PC-9 (cell line): ENCODE results near the gene DPY19L3. TPM values are rescaled to one million over a fixed set of nuclear protein-coding genes. Genes with fewer than 3 reads are reported as not detected.
"Not testable (repeated sequence)": the region's sequence is repeated elsewhere in the genome, so short reads cannot be mapped to it uniquely, and the experiment has no call there.

ENCODE experiments used
- BruUV-seq: library from RNA; stranded (reverse); fragments of 400-500 nt; replicated peaks from 2 replicates; lab custom pipeline; 2021; lab: Mats Ljungman, UMichigan
- CTCF ChIA-PET: fragments of 300-600 bp; sonication (Branson Sonifier 250); formaldehyde crosslinking; loops from one replicate; lab custom pipeline; 2022; ENCODE audit warnings: antibody characterized with exemption; lab: Charles Lee
- POLR2A ChIA-PET: fragments of 300-600 bp; sonication (Branson Sonifier 250); formaldehyde crosslinking; loops from one replicate; lab custom pipeline; 2022; ENCODE audit warnings: antibody characterized with exemption; ENCODE audit not compliant: unreplicated experiment; lab: Charles Lee
- DNase-seq, 2 experiments: peaks; one replicate each; pipeline versions ENCODE4 v3.0.0 to v3.0.0-alpha.2; 2015 to 2022; ENCODE audit warnings: mixed read lengths in 1 of 2
- H2AFZ ChIP-seq: fragments of 200-600 bp; sonication (generic); 2 replicates; pipeline ENCODE4 v1.8.1; 2017; ENCODE audit warnings: antibody characterized with exemption
- H3F3A ChIP-seq: fragments of 200-600 bp; sonication (generic); 2 replicates; pipeline ENCODE4 v1.8.1; 2017; ENCODE audit warnings: antibody characterized with exemption, mild to moderate bottlenecking, low read depth; ENCODE audit not compliant: insufficient read depth
- H3K27ac ChIP-seq: fragments of 200-600 bp; sonication (generic); 2 replicates; pipeline ENCODE4 v1.6.1; 2016; ENCODE audit warnings: mixed run types
- H3K27me3 ChIP-seq: fragments of 200-600 bp; sonication (generic); 2 replicates; pipeline ENCODE4 v1.6.1; 2016; ENCODE audit warnings: low read depth, mixed run types; ENCODE audit not compliant: insufficient read depth
- H3K36me3 ChIP-seq: fragments of 200-600 bp; sonication (generic); 2 replicates; pipeline ENCODE4 v1.6.1; 2016; ENCODE audit warnings: low read depth, mixed run types
- H3K4me1 ChIP-seq: fragments of 200-600 bp; sonication (generic); replicated peaks from 2 replicates; pipeline ENCODE4 v1.6.1; 2016; ENCODE audit warnings: mixed run types; ENCODE audit not compliant: insufficient read depth
- H3K4me2 ChIP-seq: fragments of 200-600 bp; sonication (generic); 2 replicates; pipeline ENCODE4 v1.6.1; 2017; ENCODE audit warnings: mixed run types
- H3K4me3 ChIP-seq: fragments of 200-600 bp; sonication (generic); 2 replicates; pipeline ENCODE4 v1.6.1; 2016; ENCODE audit warnings: mixed run types
- H3K79me2 ChIP-seq: fragments of 200-600 bp; sonication (generic); 2 replicates; pipeline ENCODE4 v1.6.1; 2017; ENCODE audit warnings: low read depth, mixed run types
- H3K9me2 ChIP-seq: fragments of 200-600 bp; sonication (generic); 2 replicates; pipeline ENCODE4 v1.8.1; 2017; ENCODE audit warnings: mild to moderate bottlenecking; ENCODE audit not compliant: insufficient read depth
- H3K9me3 ChIP-seq: fragments of 200-600 bp; sonication (generic); 2 replicates; pipeline ENCODE4 v1.8.1; 2016; ENCODE audit warnings: low read depth; ENCODE audit not compliant: insufficient read depth
- H4K20me1 ChIP-seq: fragments of 200-600 bp; sonication (generic); 2 replicates; pipeline ENCODE4 v1.8.1; 2017; ENCODE audit not compliant: insufficient read depth
- EZH2 ChIP-seq: fragments of 200-600 bp; sonication (generic); IDR thresholded peaks from 2 replicates; pipeline ENCODE4 v1.8.0; 2017; ENCODE audit warnings: antibody characterized with exemption, low read depth
- intact Hi-C: fragments of 100-400 bp; cut with micrococcal nuclease; formaldehyde crosslinking; loops from one replicate; pipeline ENCODE4 v1.10.0; 2022; ENCODE audit not compliant: unreplicated experiment
- total RNA-seq: library from RNA; stranded (reverse); gene quantifications from 2 replicates; pipeline ENCODE4 v1.2.3, GENCODE V29; 2021
- TF ChIP-seq, protein P1 (sequence below): fragments of 200-600 bp; sonication (generic); conservative IDR thresholded peaks from 2 replicates; pipeline ENCODE4 v1.6.1; 2017; ENCODE audit warnings: mixed run types, antibody characterized with exemption, mild to moderate bottlenecking, moderate library complexity

The DPY19L3 gene
- total RNA-seq, 1 experiment from 2014 or later, result 22.3 TPM

DNA sequence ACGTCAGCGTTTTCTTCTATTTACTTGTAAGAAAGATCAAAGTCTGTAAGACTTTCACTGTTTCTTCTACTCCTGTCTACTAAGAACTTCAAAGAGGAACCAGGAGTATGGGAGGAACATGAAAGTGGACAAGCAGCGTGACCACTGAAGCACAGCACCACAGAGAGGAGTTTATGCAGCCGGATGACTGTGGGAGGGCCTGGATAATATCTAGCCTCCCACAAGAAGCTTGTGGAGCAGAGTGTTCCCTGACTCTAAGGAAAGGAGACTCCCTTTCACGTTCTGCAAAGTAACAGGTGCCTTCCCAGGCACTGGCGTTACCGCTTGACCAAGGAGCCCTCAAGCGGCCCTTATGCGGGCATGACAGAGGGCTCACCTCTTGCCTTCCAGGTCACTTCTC, 91.8 kb downstream of the DPY19L3 start:
- no TSS peak for BruUV-seq
- no peak overlapping the region for H3K27ac ChIP-seq
- H3K4me2 ChIP-seq, result no peak overlapping the region
- CTCF ChIA-PET, result no interaction called here
- no peak overlapping the region for H3K4me3 ChIP-seq
- no peaks in the 10 kb centered on the region for H3F3A ChIP-seq
- no peak for TF ChIP-seq EZH2
- TF ChIP-seq, protein P1, sequence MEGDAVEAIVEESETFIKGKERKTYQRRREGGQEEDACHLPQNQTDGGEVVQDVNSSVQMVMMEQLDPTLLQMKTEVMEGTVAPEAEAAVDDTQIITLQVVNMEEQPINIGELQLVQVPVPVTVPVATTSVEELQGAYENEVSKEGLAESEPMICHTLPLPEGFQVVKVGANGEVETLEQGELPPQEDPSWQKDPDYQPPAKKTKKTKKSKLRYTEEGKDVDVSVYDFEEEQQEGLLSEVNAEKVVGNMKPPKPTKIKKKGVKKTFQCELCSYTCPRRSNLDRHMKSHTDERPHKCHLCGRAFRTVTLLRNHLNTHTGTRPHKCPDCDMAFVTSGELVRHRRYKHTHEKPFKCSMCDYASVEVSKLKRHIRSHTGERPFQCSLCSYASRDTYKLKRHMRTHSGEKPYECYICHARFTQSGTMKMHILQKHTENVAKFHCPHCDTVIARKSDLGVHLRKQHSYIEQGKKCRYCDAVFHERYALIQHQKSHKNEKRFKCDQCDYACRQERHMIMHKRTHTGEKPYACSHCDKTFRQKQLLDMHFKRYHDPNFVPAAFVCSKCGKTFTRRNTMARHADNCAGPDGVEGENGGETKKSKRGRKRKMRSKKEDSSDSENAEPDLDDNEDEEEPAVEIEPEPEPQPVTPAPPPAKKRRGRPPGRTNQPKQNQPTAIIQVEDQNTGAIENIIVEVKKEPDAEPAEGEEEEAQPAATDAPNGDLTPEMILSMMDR, result no peak
- peaks cover 68% of the 10 kb centered on the region for H3K27me3 ChIP-seq
- no peaks in the 10 kb centered on the region for H4K20me1 ChIP-seq
- H2AFZ ChIP-seq, result no peak overlapping the region
- H3K4me1 ChIP-seq, result no peaks in the 10 kb centered on the region
- no peak for DNase-seq
- H3K36me3 ChIP-seq, result no peaks in the 10 kb centered on the region
- intact Hi-C loops, result no loop called here
- POLR2A ChIA-PET, result no interaction called here
- H3K79me2 ChIP-seq, result no peaks in the 10 kb centered on the region
- H3K9me3 ChIP-seq, result no peaks in the 10 kb centered on the region; the same call in 1 of the 2 replicates
- H3K9me2 ChIP-seq, result no peaks in the 10 kb centered on the region

DNA sequence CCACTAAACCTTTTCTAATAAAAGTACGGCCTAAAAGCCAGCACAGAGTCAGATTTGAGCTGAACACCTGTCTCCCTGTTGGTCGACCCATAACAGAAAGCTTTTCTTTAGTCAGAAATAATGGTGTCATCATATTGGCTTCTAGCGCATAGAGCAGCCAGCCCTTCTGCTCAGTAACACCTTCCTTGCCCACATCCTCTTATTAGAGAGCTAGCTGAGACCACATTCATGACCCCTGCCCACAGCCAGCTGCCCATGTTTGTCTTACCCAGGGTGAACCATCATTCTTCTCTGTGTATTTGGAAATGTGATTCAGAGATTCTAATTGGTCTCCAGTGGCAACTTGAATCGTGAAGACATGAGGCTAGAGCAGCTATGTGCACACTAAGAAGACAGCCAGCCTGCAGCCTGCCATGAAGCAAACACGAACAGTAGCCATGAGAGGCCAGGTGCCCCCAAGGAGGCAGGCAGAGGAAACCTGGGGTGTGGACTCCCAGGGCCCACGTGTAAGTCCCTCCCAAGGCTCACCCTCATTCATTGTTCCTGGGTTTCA, 93.2 kb downstream of the DPY19L3 start:
- Histone ChIP-seq H4K20me1 (no peaks in the 10 kb centered on the region), H3F3A (no peaks in the 10 kb centered on the region; the same call in 1 of the 2 replicates), H3K4me2 (no peak overlapping the region), H2AFZ (no peak overlapping the region), H3K79me2 (no peaks in the 10 kb centered on the region), H3K9me2 (no peaks in the 10 kb centered on the region), H3K4me3 (no peak overlapping the region), H3K27ac (no peak overlapping the region), H3K9me3 (no peaks in the 10 kb centered on the region; the same call in 1 of the 2 replicates), H3K4me1 (no peaks in the 10 kb centered on the region), H3K27me3 (peaks cover 67% of the 10 kb centered on the region), H3K36me3 (no peaks in the 10 kb centered on the region)
- ChIA-PET POLR2A (no interaction called here), CTCF (interaction anchor here (0.6 kb wide), 1 partner anchor 70 kb away, joined by 11 read pairs; no protein-coding TSS in a partner anchor)
- peak in 1 of 2 experiments; percentile 23 for DNase-seq
- intact Hi-C loops, result no loop called here
- TF ChIP-seq EZH2, result no peak
- TF ChIP-seq, protein P1, result no peak
- no TSS peak for BruUV-seq

DNA sequence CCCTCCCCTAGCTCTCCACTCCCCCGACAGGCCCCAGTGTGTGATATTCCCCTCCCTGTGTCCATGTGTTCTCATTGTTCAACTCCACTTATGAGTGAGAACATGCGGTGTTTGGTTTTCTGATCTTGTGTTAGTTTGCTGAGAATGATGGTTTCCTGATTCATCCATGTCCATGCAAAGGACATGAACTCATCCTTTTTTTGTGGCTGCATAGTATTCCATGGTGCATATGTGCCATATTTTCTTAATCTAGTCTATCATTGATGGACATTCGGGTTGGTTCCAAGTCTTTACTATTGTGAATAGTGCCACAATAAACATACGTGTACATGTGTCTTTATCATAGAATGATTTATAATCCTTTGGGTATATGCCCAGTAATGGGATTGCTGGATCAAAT, 106.9 kb downstream of the DPY19L3 start:
- H3K27ac ChIP-seq, H3K4me3 ChIP-seq, CTCF ChIA-PET, H3K4me2 ChIP-seq, POLR2A ChIA-PET, H2AFZ ChIP-seq, H3K9me2 ChIP-seq, H3K79me2 ChIP-seq, H4K20me1 ChIP-seq, BruUV-seq, H3K9me3 ChIP-seq, intact Hi-C loops, H3F3A ChIP-seq, H3K36me3 ChIP-seq, DNase-seq, H3K4me1 ChIP-seq: not testable (repeated sequence)
- peaks cover 59% of the 10 kb centered on the region for H3K27me3 ChIP-seq

DNA sequence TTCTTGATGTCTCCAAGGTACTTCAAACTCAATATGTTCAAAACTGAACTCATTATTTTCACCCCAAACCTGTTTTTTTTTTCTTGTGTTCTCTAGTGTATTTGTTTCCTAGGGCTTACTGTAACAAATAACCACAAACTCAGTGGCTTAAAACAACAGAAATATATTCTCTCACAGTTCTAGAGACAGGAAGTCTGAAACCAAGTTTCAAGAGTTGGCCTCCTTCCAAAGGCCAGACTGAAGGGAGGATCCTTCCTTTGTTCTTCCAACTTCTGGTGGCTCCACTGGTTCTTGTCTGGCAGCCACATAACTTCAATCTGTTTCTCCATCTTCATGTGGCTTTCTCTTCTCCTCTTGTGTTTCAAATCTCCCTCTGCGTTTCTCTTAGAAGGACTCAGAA, 113.5 kb downstream of the DPY19L3 start:
- Histone ChIP-seq H3K4me1 (no peaks in the 10 kb centered on the region), H2AFZ (no peak overlapping the region), H4K20me1 (no peaks in the 10 kb centered on the region; the same call in 1 of the 2 replicates), H3K4me3 (no peak overlapping the region), H3K9me2 (no peaks in the 10 kb centered on the region), H3F3A (no peaks in the 10 kb centered on the region), H3K9me3 (no peaks in the 10 kb centered on the region), H3K27ac (no peak overlapping the region), H3K4me2 (no peak overlapping the region), H3K79me2 (no peaks in the 10 kb centered on the region), H3K27me3 (peaks cover 72% of the 10 kb centered on the region), H3K36me3 (no peaks in the 10 kb centered on the region)
- CTCF ChIA-PET, result no interaction called here
- no peak for DNase-seq
- no TSS peak for BruUV-seq
- POLR2A ChIA-PET, result no interaction called here
- TF ChIP-seq, protein P1, result no peak
- no peak for TF ChIP-seq EZH2
- intact Hi-C loops, result no loop called here
